GM19035 (cell line): ENCODE data around the gene PXMP4.
"Not testable (repeated sequence)": the region's sequence is repeated elsewhere in the genome, so short reads cannot be mapped to it uniquely, and the experiment has no call there.

Experiments
- ATAC-seq: cut with Tn5 transposase; IDR thresholded peaks from one replicate; pipeline ENCODE4 v1.9.1; 2021; ENCODE audit not compliant: unreplicated experiment

The PXMP4 gene

DNA sequence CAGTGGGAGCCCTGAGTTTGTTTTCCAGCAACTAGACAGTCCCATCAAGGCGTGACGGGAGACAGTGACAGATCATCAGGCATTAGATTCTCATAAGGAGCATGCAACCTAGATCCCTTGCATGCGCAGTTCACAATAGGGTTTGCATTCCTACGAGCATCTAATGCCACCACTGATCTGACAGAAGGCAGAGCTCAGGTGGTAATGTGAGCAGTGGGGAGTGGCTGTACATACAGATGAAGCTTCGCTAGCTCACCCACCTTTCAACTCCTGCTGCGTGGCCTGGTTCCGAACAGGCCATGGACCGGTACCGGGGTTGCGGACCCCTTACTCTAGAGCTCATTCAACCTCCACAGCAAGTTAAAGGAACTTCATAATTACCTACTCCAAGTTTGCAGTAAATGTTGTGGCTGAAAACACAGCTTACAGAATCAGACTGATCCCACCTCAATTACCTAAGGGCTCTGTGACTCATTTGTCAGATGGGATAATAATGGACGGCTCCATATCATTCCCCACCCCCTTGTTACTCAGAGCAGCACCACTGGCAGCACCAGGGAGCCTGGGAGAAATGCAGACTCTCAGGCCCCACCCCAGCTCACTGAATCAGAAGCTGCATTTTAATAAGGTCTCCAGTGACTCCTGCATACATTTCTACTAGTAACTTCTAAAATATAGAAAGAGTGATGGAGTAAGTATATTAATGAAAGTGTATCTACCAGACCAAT is 15.7 kb downstream of the PXMP4 start:
- no peak for ATAC-seq

DNA sequence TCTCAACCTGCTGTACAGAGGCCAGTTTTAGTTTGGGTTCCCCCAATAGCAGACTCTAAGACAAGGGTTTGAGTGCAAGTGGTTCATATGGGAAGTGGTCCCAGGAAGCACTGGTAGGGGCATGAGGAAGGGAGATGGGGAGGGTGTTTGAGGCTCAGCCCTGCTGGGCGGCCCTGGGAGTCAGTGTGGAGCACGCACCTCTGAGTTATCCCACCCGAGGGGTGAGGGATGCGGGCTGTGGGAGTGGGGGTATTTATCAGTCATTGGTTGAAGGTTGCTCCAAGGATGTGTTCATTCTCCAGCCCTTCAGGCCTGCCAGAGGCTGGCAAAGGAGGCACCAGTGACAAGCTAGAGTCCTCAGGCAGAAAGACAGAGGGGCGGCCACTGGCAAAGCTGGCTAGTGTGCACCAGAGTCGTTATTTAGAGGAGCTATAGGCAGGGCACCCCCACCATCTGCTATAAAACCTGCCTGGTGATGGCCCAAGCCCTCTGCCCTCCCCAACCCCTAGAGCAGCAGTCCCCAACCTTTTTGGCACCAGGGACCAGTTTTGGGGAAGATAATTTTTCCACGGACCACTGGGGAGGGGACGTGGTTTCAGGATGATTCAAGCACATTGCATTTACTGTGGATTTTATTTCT is 16.5 kb downstream of the PXMP4 start:
- ATAC-seq, result no peak

DNA sequence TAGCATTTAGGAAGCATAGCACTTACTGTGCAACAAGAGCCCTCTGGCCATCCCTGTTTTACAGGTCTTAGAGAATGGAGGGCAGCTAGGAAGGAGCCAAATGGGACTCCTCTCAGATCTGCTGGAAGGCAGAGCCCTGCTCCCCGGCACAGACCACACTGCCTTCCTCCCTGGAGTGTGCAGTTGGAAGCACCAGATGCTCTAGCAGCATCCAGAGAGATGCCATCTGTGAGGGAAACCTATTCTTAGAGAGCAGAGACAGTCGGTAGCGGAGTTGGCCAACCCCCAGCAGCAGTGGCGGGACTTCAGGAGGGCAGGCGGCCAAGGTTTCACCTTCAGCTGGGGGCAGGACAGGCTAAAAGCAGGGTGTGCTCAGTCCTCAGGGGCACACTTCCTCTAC is 17.2 kb downstream of the PXMP4 start:
- no peak for ATAC-seq

DNA sequence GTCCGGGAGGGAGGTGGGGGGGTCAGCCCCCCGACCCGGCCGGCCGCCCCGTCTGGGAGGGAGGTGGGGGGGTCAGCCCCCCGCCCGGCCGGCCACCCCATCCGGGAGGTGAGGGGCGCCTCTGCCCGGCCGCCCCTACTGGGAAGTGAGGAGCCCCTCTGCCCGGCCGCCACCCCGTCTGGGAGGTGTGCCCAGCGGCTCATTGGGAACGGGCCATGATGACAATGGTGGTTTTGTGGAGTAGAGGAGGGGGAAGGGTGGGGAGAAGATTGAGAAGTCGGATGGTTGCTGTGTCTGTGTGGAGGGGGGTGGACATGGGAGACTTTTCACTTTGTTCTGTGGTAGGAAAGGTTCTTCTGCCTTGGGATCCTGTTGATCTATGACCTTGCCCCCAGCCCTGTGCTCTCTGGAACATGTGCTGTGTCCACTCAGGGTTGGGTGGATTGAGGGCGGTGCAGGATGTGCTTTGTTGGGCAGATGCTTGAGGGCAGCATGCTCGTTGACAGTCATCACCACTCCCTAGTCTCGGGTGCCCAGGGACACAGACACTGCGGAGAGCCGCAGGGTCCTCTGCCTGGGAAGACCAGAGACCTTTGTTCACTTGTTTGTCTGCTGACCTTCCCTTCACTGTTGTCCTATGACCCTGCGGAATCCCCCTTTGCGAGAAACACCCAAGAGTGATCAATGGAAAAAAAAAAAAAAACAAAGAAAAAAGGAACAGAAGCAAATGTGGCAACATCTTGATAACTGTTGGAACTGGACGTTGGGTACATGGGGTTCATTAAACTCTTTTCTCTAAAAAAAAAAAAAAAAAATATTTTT is 18.3 kb downstream of the PXMP4 start:
- ATAC-seq, result no peak

DNA sequence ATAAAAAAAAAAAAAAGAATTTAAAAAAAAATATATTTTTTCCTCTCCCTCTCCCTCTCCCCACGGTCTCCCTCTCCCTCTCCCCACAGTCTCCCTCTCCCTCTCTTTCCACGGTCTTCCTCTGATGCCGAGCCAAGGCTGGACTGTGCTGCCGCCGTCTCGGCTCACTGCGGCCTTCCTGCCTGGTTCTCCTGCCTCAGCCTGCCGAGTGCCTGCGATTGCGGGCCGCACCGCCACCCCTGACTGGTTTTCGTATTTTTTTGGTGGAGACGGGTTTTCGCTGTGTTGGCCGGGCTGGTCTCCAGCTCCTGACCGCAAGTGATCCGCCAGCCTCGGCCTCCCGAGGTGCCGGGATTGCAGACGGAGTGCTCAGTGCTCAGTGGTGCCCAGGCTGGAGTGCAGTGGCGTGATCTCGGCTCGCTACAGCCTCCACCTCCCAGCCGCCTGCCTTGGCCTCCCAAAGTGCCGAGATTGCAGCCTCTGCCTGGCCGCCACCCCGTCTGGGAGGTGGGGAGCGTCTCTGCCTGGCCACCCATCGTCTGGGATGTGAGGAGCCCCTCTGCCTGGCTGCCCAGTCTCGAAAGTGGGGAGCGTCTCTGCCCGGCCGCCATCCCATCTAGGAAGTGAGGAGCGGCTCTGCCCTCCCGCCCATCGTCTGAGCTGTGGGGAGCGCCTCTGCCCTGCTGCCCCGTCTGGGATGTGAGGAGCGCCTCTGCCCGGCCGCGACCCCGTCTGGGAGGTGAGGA is 19.2 kb downstream of the PXMP4 start:
- not testable (repeated sequence) for ATAC-seq

DNA sequence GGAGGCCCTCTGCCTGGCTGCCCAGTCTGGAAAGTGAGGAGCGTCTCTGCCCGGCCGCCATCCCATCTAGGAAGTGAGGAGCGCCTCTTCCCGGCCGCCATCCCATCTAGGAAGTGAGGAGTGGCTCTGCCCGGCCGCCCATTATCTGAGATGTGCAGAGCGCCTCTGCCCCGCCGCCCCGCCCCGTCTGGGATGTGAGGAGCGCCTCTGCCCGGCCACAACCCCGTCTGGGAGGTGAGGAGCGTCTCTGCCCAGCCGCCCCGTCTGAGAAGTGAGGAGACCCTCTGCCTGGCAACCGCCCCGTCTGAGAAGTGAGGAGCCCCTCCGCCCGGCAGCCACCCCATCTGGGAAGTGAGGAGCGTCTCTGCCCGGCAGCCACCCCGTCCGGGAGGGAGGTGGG is 21.1 kb downstream of the PXMP4 start:
- not testable (repeated sequence) for ATAC-seq

DNA sequence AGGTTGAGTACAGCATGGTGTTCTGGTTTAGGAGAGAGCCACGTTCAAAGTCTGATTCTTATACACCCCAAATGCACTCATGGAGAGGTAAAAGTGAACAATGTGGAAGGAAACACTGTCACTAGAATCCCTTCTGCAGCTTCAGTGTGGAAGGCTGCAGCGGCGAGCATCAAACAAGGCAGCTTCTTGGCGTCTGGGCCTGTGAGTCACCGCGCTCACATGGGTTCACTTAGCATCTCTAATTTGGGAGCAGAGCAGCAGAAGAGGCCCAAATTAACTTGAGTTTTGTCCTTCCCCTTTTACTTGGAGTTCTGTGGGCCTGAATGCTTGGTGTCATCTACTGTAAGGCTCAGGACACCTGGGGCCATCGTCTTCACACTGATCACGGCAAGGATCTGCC is 23.0 kb downstream of the PXMP4 start:
- ATAC-seq, result no peak

DNA sequence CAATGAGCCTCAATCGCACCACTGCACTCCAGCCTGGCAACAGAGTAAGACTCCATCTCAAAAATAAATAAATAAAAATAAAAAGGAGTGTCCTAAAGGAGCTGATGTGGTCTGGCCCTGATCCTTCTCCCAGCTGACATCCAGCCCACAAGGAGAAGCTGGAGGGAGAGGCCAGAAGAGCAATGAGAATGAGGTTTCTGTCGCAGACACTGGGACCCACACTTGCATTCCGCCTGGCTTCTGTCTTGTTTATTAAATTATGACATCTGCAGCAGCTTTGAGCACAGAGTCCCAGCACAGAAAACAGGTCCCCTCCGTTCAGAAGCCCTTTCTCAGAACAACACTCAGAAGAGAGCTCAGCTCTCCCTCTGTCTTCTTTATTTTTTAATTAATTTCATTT is 23.7 kb downstream of the PXMP4 start:
- ATAC-seq, result no peak

DNA sequence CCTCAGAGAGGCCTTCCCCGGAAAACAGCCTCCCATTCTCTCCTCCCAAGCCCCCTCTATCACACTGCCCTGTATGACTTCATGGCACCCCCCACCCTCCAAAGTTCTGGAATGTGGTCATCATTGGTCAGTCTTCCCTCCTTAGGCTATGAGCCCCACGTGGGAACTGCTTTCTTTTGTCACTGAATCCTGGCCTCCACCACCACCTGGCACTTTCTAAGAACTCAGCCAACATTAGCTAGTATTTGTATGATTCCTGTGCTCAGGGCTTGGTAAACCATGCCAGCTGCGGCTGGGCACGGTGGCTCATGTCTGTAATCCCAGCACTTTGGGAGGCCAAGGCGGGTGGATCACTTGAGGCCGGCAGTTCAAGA is 25.5 kb downstream of the PXMP4 start:
- ATAC-seq, result no peak

DNA sequence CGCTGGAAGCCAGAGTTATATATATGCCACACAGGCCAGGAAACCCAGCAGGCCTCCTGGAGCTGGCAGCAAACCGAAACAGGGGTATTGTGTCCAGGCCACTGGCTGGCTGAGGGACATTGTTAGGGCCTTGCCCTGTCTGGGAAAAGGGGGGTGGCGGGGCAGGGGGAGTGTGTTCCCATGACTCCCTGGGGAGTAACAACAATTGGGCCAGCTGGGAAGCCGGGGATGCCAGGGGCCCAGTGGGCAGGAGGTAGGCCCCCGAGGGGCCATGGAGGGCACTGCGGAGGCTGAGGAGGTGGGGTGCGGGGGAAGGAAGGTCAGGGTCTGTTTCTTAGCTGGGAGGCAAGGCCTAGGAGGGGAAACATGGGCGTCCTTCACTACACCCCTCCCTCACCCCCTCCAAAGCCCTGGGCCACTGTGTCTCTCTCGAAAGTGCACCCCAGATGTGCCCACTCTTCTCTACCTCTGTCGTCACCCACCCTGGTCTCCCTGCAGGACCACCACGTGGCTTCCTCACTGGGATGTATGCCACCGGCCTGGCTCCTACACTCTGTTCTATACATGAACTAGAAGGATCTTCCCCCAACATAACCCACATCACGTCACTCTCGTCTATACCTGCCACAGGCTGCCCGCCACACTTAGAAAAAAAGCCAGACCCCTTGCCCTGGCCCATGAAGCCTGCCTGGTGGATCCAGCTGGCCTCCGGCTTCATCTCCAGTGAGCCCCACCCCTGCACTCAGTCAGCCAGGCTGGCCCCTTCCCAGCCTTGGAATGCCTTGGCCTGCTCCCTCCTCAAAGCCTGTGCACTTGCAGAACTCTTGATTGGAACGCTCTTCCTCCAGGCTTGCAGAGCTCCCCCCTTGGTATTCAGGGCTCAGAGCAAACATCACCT is 26.1 kb downstream of the PXMP4 start:
- no peak for ATAC-seq

DNA sequence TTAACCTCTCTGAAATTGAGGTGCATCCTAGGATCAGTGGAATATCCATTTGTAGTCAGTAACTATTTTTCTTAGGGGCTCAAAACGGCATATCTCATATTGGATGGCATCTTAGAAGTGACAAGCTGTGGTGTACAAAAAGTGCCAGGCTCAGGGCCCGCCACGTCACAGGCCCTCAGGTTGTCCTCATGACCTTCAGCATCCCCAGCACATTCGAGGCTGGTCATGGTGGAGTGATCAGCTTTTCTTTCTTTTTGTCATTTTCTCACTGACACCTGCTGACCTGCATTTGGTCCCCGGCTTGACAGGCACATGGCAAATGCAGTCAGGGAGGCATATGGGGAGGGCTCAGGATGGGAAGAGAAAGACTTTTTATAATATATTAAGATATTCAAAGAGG is 26.8 kb downstream of the PXMP4 start:
- no peak for ATAC-seq

DNA sequence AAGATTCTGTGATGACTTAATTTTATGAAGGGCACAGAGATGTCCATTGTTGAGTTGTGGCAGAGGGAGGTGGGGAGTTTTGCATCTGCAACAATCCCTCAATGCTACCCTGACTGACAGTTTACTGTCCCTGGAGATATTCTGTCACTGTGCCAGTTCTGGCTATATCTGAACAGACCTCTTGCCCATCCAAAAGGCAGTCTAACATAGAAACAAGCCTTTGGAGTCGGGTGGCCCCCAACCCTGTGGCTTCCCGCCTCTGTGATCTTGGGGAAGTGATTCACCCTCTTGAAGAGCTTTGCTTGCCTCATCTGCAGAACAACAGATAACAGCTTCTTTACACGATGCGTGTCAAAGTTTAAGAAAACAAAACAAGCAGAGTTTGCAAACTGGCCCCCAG is 30.1 kb downstream of the PXMP4 start:
- no peak for ATAC-seq

DNA sequence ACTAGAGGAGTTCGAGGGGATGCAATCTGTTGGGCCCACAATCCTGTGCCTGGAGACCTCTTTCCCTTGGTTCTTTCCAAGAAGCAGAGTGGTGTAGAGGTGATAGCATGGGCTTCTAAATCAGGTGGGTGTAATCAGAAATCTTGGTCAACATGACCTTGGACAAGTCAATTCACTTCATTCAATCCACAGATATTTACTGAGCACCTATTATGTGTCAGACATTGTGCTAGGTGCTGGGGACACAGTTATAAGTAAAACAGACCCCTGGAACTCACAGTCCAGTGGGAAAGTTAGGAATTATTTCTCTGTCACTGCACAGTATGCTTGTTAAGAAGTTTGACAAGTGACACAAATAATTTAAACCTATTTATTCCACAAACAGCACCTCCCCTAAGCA is 30.6 kb downstream of the PXMP4 start:
- ATAC-seq, result no peak

DNA sequence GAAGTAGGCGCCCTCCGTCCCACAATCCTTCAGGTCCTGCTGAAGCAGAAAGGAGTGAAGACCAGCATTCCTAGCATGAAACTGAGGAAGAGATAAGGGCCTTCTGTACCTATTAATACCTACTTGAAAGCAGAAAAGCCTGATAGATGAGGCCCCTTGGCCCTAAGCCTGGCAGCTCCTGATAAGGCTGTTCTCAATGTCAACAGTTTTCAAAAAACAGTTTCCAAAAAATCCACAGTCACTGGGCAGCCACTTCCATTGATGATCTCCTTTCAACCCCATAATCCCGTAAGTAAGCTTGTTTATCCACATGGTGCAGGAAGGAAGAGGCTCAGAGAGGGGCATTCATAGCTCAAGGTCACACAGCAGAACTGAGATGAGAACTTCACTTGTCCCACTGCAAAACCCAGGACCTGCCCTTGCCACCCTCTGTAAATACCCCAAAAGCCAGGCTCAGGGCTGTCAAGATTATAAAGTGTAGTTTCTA is 31.1 kb downstream of the PXMP4 start:
- no peak for ATAC-seq

DNA sequence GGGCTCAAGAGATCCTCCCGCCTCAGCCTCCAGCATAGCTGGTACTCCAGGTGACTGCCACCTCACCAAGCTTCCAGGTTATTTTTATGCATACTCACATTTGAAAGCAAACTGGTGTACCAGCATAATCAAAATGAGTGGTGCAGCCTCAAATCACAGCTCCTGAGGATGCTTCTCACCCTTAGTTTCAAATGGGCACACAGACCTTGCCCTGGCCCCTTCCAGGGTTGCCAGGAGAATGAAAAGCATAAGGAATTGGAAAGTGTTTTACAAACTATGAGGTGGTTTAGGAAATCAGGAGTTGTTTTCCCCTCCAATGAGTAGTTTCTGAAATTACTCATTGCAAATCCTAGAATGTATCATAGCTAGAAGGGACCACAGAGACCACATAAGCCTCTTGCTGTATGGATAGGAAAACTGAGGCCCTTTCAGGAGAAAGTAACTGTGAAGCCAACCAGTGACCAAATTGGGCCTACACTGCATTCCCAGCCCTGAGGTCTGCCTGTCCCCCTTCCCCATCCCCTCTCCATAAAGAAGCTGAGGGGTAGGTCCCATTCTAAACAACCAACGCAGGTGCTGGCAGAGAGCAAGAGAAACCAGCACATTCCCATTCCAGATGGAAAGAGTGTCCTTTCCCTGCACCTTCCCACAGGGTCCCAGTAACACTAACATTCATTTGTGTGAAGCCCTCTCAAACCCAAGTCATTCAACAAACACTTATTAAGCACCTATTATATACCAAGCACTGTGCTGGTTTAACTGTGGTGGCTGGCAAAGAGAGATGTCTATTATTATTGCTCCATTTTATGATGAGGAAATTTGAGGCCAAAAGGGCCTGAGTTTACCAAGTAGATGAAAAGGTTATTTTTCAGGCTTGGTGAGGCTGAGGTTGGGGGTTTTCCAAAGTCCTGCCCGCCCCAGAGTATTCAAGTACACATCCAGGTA is 31.8 kb downstream of the PXMP4 start:
- ATAC-seq, result no peak

DNA sequence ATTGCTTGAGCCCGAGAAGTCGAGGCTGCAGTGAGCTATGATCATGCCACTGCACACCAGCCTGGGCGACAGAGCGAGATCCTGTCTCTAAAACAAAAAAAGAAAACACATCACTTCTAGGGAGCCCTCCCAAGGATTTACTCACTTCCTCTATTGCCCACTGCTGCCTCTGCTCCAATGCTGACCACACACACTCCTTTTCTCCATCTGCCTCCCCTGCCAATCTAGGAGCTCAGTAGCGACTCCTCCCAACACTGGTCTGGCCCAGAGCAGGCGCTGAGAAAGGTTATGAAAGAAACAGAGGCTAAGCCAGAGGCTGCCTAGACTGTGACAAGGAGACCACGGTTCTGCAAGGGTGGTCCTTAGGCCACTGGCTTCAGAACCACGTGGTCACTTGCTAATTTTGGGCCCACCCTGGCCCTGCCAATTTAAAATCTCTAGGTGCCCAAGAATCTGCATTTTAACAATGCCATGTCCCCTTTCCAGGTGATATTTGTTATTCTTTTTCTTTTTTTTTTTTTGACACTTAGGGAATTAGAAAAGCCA is 32.7 kb downstream of the PXMP4 start:
- ATAC-seq, result no peak

DNA sequence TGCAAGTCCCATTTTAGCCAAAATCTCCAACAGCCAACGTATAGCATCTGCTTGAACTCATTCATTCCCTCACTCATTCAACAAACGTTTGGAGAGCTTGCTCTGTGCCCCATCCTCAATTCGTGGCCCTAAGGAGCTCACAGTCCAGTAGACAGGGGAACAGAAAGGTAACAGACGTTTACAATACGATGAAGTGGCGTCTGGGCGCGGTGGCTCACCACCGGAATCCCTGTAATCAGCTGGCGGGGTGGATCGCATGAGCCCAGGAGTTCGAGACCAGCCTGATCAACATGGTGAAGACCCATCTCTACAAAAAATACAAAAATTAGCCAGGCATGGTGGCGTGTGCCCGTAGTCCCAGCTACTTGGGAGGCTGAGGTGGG is 33.1 kb downstream of the PXMP4 start:
- no peak for ATAC-seq

DNA sequence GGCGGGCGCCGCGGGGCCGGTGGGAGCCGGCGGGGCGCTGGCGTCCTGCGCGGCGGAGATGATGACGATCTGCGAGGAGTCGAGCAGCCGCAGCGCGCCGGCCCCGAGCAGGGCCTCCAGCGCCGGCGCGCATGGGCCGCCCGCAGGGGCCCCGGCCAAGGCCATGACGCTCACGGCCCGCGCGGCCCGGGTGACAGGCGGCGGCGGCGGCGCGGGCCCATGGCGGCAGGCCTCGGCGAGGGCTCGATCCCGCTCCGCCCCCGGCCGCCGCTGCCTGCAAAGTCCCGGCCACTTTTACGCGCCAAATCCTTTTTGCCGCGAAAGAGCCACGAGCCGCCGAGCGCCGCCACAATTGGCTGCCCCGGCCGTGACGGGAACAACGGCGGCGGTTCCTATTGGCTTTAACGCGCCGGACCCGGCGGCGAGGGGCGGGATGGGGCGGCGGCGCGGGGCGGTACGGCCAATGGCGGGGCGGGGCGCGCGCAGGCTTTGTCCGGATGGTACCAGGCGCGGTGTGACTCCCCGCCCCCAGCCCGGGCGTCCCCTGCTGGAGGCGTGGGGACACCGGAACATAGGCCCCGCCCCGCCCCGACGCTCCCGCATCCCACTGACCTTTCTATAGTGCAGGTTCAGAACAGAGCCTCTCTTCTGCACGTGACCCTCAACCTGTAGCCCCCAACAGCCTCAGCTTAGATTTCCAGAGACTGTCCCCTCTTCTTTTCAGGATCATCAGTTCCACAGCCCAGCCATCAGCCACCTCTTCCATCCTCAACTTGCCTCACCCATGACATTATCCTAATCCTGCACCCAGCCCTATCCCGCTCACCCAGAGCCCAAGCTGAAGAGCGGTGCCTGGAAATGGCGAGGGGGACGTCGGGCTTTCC is 33.8 kb downstream of the PXMP4 start, which contains the start of gene E2F1:
TSS of gene E2F1 (minus strand) at position 286 of the 884 bp plus-strand sequence. CDS start at position 165, 121 bp downstream.
- ATAC-seq, result peak; percentile 87
